Stimulated activated CD8-positive, alpha-beta memory T cell treated with anti-CD3 and anti-CD28 coated beads, Interleukin-15, amount 100 ng/mL, for 4 hours (primary cell): ENCODE data around the gene AFDN.

Source experiments
- DNase-seq, 2 donors: peaks; one replicate each; pipeline ENCODE4 v3.0.0-alpha.2; 2020; ENCODE audit warnings: low read depth in 2 of 2

AFDN gene

DNA sequence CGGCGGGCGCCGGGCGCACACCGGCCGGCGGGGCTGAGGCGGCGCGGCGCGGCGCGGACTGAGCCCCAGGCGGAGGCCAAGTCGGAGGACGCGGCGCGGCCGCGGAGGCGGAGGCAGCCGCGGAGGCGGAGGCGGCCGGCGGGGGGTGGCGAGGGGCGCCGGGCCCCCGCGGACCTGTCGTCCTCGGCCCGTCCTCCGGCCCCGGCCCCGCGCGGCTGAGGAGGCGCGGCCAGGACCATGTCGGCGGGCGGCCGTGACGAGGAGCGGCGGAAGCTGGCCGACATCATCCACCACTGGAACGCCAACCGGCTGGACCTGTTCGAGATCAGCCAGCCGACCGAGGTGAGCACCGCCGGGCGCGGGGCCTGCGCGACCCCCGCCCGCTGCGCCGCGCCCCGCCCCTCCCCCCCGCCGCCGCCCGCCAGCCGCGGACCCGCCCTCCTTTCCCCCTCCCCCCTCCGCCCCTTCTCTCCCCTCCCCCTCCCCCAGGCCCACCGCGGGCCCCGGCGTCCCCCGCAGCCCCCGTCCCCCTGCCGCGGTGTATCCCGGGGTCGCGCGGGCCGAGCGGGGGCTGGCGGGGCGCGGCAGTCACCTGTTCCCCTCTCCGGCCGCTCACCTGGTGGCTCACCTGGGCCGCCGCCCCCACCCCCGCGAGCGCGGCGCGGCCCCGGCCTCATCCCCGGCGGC is at the start of gene AFDN:
TSS of gene AFDN (plus strand) at position 16 of the 687 bp plus-strand sequence. CDS start at position 238, 222 bp downstream.
- DNase-seq = no peak

DNA sequence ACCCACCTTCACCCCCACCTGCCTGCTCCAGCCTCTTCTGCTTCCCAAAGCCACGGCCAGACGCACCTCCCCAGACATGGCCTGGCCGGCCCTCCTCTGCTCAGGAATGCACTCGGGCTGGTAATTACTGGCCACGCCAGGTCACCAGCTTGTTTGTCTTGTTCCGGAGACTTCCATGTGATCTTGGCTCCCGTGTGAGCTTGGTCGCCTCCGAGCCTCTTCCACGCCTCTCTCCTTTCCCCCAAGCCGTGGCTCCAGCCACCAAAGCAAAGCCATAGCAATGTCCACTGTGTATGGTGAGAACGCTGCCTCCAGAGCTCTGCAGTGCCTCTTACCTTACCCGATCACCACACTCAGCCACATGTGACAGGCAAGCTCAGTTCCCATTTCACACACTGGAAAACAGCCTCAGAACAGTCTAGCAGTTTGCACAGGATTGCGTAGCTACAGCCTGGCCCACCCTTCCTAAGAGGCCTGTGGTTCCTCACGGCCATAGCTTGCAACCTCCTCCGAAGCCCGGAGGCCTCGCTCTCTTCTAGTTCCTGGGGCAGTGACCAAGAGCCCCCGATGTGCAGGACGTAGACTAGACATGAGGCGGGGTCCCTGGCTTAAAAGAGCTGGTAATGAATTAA is 48.1 kb upstream of the AFDN start:
- no peak for DNase-seq

DNA sequence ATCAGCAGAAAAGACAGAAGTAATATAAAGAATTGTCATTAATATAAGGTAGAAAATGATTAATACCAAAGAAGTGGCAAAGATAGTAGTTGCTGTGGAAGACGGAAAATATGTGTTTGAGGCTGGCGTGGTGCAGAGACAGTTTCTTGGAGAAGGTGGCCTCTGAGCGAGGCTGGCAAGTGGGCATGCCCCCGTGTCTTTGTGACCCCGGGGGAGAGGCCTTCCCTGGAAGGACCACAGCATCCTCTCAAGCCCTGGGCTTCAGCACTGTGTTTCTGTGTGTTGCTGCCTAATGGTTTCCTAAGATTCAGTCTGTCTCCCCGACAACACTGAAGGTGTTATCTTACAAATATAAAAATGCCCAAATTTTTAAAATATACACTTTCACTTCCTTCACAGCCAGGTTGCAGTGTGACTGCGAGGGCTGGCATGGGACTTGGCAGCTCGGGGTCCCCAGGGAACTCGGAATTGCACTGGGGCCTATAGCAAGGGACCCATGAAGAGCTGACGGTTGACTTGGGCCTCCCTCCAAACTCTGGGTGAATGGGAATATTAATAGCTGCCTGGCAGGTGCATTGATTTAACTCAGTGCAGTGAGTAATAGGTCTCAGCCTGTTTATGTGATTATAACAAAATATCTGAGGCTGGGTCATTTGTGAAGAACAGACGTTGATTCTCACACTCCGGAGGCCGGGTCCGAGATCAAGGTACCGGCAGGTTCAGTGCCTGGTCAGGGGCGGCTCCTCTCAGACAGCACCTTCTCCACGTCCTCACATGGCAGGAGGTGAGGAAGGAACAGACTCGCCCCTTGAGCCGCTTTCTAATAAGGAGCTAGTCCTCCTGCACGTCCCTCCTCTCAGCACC is 47.4 kb upstream of the AFDN start:
- no peak for DNase-seq

DNA sequence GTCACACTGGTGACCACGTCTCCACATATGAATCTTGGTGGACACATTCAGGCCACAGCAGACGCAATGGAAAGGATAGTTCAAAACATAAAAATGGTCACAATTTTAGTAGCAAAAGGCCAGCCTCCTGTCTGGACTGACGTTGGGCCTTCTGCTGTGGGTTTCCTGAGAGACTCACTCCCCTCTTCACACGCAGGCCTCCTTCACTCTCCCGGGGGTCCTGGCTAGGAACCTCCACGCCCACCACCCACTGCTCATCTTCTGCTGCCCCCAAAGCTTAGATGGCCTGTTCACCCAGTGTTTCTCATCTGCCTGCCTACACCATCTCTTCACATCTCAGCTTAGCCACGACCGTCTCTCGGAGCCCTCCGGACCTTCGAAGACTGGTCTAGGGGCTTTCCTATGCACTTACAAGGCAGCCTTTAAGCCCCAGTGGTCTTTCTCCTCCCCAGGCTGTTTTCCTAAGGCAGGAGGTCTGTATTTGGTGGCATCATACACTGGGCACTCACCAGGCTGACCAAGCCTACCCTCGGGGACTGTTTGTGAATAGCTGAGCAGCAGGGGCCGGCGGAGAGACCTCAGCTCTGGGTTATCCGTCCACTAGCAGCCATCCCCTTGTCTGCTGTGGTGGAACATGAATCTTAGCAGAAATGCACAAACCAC is 46.6 kb upstream of the AFDN start:
- DNase-seq = no peak

DNA sequence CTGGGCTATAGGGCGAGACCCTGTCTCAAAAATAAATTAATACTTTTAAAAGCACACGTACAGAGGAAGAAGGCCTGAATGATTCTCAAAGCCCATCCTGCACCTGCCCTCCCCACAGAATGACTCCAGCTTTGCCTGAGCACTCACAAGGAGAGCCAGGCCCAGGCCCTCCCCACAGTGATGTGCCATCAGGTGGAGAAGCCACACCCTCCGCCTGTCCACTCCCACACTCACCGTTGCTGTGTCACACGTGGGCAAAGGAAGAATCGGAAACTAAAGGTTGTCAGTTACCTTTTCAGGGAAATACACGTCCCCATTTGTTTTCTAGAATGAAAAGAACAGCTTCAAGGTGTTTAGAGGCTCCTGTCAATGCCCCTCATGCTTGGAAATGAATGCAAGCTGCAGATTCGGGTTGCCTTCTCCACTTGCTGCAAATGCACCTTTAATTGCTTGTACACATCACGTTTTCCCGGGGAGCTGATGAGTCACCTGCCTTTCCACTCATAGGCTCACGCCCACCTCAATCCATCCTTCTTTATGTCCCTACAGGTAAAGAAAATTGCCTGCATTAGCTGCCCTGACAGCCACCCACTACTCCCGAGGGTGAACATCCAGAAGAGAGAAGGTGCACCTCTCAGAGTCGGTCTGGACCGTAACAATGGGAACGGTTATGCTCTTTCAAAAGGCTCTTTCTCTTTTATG is 45.5 kb upstream of the AFDN start:
- no peak for DNase-seq

DNA sequence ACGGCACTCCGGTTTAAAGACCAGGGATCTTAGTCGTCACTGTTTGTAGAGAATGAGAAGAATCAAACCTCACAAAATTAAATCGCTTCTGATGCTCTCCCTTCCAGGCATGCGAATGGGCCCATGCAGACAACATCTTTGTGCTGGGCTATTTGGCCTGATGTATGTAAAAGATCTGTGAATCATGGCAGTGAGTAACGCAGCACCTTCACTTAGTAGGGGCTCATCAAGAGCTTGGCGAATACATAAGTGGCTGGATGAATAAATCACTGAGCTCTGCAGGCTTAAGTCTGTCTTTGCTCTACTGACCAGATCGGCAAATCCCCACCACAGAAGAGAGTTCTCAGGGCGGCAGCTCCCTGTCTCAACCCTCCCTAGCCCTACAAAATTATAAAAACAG is 44.8 kb upstream of the AFDN start:
- no peak for DNase-seq

DNA sequence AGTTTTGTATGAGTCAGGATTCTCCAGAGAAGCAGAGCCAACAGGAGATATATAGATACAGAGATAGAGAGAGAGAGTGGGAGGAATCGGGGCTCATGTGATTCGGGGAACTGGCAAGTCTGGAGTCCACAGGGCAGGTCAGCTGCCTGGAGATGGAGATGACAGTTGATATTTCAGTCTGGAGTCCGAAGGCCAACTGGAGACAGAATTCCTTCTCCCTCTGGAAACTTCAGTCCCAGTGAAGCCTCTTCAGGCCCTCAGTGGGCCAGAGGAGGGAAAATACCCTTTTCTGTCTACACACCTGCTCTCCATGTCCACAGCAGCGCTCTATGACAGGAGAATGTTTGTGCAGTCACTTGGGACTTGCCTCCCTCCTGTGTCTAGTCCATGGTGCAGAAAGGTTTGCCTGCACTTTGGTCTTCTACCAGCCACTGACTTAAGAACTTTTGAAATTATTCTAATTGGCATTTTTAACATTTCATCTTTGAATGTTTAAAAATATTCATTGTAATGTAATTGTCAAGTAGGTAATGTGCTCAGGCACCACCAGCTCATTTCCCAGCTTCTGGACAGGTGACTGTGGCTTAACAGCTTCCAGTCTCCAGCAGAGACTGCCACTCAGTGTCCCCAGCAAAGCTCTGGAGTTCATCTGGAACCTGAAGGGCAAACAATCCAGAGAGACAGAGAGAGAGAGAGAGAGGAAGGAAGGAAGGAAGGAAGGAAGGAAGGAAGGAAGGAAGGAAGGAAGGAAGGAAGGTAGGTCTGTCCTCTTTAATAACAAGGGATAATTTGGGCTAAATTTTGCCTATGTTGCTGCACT is 43.8 kb upstream of the AFDN start:
- DNase-seq = no peak

DNA sequence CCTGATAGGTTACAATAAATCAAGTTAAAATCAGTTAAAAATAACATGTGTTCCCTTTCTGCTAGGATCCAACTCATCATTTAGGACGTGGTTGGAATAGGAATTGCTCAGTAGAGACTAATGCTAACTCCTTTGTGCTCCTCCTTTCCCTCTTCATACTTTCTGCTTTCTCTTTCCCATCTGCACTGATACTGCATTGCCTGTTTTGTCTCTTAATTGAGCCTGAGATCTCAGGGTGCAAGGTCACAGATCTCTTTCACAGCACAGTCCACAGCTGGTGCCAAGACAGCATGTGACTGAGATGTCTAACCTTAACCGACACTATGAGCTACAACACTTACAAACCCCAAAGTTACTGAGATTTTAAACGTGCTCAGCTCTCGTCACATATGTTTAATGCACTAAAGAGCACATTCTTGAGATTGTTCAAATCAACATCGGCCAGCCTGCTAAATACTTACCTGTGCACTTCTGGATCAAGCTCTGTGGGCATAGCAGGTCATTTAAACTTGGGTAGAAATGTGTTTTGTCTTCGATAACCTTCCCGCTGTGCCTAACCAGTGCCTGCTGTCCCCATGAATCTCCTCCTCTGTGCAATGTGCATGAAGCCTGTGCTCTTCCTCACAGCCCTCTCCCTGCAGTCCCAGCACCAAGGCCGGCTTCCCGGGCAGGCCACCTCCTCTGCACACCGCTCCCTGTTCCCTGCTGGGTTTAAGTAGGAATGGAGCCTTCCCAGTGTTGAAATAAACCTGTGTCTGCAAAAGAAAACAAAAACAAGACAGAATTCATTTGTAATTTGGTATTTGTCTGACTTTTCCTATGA is 39.6 kb upstream of the AFDN start:
- DNase-seq = no peak

DNA sequence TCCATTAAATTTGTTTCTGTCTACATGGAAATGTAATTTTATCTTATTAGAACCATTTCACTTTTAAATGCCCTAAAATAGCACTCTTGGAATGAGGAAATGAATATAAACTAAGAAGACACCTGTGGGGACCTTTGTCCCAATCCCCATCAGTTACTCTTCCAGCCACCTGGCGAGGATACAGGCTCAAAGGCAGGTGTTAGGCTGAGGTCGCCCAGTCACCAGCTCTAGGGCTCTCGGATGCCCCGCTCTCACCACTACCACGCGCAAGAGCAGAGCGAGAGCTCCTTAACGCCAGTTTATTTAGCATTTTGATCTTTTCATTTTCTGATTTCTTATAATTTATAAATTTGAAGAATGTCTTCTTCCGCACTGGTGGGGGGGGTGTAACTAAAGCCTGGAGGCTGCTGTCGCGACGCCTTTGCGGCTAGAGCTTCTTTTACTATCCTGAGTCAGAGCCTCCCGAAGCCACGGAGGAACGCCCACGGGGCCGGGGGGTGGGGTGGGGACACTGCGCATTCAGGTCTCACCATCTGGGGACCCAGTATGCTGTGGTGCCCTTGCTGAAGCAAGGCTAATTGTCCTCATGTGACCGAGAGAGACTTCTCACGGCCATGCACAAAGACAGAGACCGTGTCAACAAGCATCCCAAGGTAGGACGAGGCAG is 38.7 kb upstream of the AFDN start:
- no peak for DNase-seq

DNA sequence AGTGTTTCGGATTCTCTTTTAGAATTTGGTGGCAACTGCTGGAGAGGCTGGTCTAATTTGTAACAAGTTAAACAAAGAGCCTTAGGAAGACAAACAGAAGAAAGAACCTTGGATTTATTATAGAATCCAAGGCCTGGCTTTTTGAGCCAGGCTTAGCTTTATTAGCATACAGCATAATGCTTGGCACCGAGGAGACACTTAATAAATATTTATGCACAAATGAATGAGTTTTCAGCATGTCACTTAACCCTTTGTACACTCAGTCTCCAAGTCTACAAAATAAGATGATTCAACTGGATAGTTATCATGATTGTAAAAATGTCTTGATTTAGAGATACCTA is 38.2 kb upstream of the AFDN start:
- DNase-seq = no peak

- no peak for DNase-seq
Observed at GRCh38 chr6:167789358-167789757, 37.4 kb upstream of the AFDN start.

- DNase-seq = no peak
Observed at GRCh38 chr6:167791091-167791779, 35.5 kb upstream of the AFDN start.

DNA sequence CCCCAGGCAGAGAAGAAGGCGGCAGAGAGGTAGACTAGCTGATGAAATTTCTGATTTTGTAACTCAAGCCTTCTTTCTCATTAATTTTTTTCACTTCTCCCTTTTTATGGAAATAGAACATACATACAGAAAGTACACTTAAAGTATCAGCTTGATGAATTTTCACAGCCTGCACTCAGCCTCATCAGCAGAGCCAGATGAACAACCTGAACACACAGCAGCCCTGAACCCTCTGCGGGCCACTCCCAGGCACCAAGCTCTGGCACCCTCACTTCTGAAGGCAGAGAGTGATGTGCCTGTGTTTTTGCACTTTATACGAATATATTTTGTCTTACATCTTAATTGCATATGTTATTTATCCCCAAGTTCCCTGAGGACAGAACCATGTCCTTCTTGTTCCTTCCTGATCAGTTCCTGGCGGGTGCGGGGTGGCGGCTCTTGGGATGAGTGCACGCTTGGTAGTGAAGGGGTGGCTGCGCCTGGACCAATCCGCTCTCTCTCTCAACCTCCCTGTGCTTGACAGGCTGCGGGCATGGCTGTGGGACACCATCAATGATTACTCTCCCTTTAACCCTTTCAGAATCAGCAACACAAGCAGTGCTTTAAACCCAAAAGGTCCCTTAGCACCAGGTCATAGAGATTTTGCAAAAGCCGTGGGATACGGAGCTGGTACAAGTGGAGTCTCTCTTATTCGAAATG is 34.8 kb upstream of the AFDN start:
- no peak for DNase-seq

GRCh38 chr6:167793421-167793820 is 33.3 kb upstream of the AFDN start:
- DNase-seq = no peak

- no peak for DNase-seq
Observed at GRCh38 chr6:167794161-167795157, 32.3 kb upstream of the AFDN start.

DNA sequence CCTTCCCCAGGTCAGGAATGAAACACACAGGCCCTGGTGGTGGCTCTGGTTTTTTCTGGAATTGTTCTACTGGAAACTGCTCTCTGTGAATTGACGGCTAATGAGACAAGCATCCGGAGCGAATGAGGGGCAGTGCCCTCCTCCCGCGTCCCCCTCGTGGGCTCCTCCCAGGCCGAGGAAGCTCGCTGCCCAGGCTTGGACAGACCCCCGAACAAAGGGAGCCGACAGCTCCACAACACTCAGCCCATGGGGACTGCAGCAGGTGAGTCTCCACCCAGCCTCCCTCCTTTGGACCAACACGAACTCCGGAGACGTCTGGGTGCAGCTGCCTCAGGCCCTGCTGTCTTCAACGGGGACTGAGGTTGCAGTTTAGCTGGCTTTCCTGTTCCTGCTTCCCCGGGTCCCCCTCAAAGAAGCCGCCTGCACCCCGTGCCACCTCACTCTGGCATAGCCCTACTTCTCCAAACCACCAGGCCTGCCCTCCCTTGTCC is 31.3 kb upstream of the AFDN start:
- no peak for DNase-seq

DNA sequence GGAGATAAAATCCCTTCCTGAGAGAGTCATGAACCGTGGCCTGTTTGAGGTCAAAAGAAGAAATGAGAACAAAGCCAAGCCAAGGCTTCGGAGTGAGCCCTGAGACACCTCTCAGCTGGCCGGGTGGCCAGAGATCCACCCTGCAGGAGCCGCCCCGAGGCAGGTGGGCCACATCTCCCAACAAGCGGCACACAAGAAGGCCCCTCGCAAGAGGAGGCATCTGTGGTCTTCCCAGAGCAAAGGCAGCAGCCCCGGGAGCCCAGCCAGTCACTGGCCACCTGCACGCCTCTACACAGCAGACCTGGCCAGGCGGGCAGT is 30.9 kb upstream of the AFDN start:
- DNase-seq = no peak
